Measurements from ENCODE around the gene NT5C. TPM values are rescaled to one million over a fixed set of nuclear protein-coding genes. Genes with fewer than 3 reads are reported as not detected.

Gene NT5C
- total RNA-seq, 4 donors from 2014 or later = 74.5 to 121 (median 99.6) TPM

DNA sequence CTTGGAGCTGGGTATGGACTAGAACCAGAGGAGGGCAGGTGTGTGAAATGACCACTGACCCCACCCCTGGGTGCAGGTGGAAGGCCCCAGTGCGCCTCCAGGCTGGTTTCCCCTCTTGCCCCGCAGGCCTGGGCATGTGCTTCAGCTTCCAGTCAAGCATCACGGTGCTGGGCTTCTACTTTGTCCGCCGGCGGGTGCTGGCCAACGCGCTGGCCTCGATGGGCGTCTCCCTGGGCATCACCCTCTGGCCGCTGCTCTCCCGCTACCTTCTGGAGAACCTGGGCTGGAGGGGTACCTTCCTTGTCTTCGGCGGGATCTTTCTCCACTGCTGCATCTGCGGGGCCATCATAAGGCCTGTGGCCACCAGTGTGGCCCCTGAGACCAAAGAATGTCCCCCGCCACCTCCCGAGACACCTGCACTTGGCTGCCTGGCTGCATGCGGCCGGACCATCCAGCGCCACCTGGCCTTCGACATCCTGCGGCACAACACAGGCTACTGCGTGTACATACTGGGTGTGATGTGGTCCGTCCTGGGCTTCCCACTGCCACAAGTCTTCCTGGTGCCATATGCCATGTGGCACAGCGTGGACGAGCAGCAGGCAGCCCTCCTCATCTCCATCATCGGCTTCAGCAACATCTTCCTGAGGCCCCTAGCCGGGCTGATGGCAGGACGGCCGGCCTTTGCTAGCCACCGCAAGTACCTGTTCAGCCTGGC is 31.5 kb downstream of the NT5C start:
- H3K9me3 ChIP-seq = no peaks in the 10 kb centered on the region
- H3K4me1 ChIP-seq = peaks cover 0 to 8% (median 0%) of the 10 kb centered on the region in 3 donors
- WGBS, 2 donors (ENCODE audit: low coverage in 1 of 2) = 93 to 97% methylated on average over 3 to 12 of the region's 31 CpGs
- H3K27ac ChIP-seq = no peak overlapping the region
- no peaks in the 10 kb centered on the region for H3K27me3 ChIP-seq
- no peak overlapping the region for H3K4me3 ChIP-seq
- H3K36me3 ChIP-seq = peaks cover 0 to 21% of the 10 kb centered on the region in 2 donors
- no peak for ATAC-seq
- TF ChIP-seq EP300 (IDR thresholded peaks at IDR 0.05) = no peak
- TF ChIP-seq, protein P1, sequence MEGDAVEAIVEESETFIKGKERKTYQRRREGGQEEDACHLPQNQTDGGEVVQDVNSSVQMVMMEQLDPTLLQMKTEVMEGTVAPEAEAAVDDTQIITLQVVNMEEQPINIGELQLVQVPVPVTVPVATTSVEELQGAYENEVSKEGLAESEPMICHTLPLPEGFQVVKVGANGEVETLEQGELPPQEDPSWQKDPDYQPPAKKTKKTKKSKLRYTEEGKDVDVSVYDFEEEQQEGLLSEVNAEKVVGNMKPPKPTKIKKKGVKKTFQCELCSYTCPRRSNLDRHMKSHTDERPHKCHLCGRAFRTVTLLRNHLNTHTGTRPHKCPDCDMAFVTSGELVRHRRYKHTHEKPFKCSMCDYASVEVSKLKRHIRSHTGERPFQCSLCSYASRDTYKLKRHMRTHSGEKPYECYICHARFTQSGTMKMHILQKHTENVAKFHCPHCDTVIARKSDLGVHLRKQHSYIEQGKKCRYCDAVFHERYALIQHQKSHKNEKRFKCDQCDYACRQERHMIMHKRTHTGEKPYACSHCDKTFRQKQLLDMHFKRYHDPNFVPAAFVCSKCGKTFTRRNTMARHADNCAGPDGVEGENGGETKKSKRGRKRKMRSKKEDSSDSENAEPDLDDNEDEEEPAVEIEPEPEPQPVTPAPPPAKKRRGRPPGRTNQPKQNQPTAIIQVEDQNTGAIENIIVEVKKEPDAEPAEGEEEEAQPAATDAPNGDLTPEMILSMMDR (IDR thresholded peaks at IDR 0.05) = no peak

- WGBS, 2 donors (ENCODE audit: low coverage in 1 of 2) = 84 to 88% methylated on average over 7 of the region's 7 CpGs
- TF ChIP-seq POLR2AphosphoS5 (IDR thresholded peaks at IDR 0.05) (no peak), POLR2A (IDR thresholded peaks at IDR 0.05) (no peak), EP300 (IDR thresholded peaks at IDR 0.05) (no peak)
- TF ChIP-seq, protein P1 (IDR thresholded peaks at IDR 0.05) = no peak
- no peak for ATAC-seq
Observed at GRCh38 chr17:75098861-75099260, 32.7 kb downstream of the NT5C start.

GRCh38 chr17:75097865-75098264 is 33.7 kb downstream of the NT5C start:
- peaks cover 0 to 21% of the 10 kb centered on the region in 2 donors for H3K36me3 ChIP-seq
- WGBS, 2 donors (ENCODE audit: low coverage in 1 of 2) = no CpG with 5 or more reads among the region's 7 CpGs
- peaks cover 0 to 15% (median 0%) of the 10 kb centered on the region in 3 donors for H3K4me1 ChIP-seq
- no peak overlapping the region for H3K27ac ChIP-seq
- no peak for TF ChIP-seq POLR2A (IDR thresholded peaks at IDR 0.05)
- TF ChIP-seq, protein P1 (IDR thresholded peaks at IDR 0.05) = no peak
- no peak for TF ChIP-seq POLR2AphosphoS5 (IDR thresholded peaks at IDR 0.05)
- no peak for TF ChIP-seq EP300 (IDR thresholded peaks at IDR 0.05)
- no peaks in the 10 kb centered on the region for H3K27me3 ChIP-seq
- no peaks in the 10 kb centered on the region for H3K9me3 ChIP-seq
- ATAC-seq = no peak
- no peak overlapping the region for H3K4me3 ChIP-seq

More at GRCh38 chr17:75098861-75099260, 32.7 kb downstream of the NT5C start:
- Histone ChIP-seq H3K36me3 (peaks cover 0 to 21% of the 10 kb centered on the region in 2 donors), H3K9me3 (no peaks in the 10 kb centered on the region), H3K4me3 (no peak overlapping the region), H3K27me3 (no peaks in the 10 kb centered on the region), H3K4me1 (peaks cover 0 to 8% (median 0%) of the 10 kb centered on the region in 3 donors), H3K27ac (no peak overlapping the region)

DNA sequence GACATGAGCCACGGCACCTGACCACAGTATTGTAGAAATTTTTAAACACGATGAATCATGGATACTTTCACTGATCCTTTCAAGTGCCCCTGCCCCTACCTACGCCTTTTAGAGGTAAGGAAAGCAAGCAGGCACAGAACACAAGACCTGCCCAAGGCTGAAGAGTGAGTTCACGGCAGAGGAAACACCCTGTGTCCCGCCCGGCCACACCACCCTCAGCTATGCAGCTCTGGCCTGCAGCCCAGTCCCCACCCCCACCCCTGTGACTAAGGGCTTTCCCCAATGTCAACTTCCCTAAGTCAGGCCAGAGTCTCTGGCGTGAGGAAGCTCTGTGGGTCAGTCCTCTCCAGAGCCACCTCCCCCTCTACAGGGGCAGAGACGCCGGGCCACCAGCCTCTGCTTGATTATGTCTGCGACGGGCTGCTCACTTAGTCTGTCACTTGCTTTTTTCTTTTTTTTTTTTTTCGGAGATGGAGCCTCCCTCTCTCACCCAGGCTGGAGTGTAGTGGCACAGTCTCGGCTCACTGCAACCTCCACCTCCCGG is 35.4 kb downstream of the NT5C start:
- 50 to 52% methylated on average over 7 to 11 of the region's 14 CpGs for WGBS, 2 donors (ENCODE audit: low coverage in 1 of 2)
- peak; percentile 78 for ATAC-seq
- H3K4me3 ChIP-seq = no peak overlapping the region
- peak overlapping the region in 1 of 4 donors; percentile 12 for H3K27ac ChIP-seq
- H3K27me3 ChIP-seq = no peaks in the 10 kb centered on the region
- H3K36me3 ChIP-seq = peaks cover 0 to 21% of the 10 kb centered on the region in 2 donors
- peaks cover 0 to 24% (median 6%) of the 10 kb centered on the region in 3 donors for H3K4me1 ChIP-seq
- TF ChIP-seq EP300 (IDR thresholded peaks at IDR 0.05) (no peak), POLR2A (IDR thresholded peaks at IDR 0.05) (no peak), POLR2AphosphoS5 (IDR thresholded peaks at IDR 0.05) (no peak)
- TF ChIP-seq, protein P1 (IDR thresholded peaks at IDR 0.05) = no peak
- H3K9me3 ChIP-seq = no peaks in the 10 kb centered on the region

Measured in gastroesophageal sphincter (tissue), 4 donors.